HFFc6 (cell line): ENCODE data around the gene SGMS1. TPM values are rescaled to one million over a fixed set of nuclear protein-coding genes. Genes with fewer than 3 reads are reported as not detected.
"Not testable (repeated sequence)": the region's sequence is repeated elsewhere in the genome, so short reads cannot be mapped to it uniquely, and the experiment has no call there.

ENCODE experiments used
- DNase-seq: peaks from one replicate; pipeline ENCODE4 v3.0.0-alpha.2; 2018
- H3K27ac Mint-ChIP-seq: 2 replicates; pipeline ENCODE4 v1.8.0; 2020; ENCODE audit warnings: mild to moderate bottlenecking, mixed read lengths
- H3K27me3 Mint-ChIP-seq: 2 replicates; pipeline ENCODE4 v1.8.0; 2021; ENCODE audit warnings: mild to moderate bottlenecking, moderate library complexity, mixed read lengths; ENCODE audit not compliant: insufficient read depth
- H3K36me3 Mint-ChIP-seq: 2 replicates; pipeline ENCODE4 v1.8.0; 2021; ENCODE audit warnings: low read depth, mixed read lengths
- H3K4me1 Mint-ChIP-seq: 2 replicates; pipeline ENCODE4 v1.8.0; 2020; ENCODE audit warnings: low read depth, mixed read lengths
- H3K4me3 Mint-ChIP-seq: 2 replicates; pipeline ENCODE4 v1.8.0; 2020; ENCODE audit warnings: mild to moderate bottlenecking, moderate library complexity, mixed read lengths
- H3K9me3 Mint-ChIP-seq: 2 replicates; pipeline ENCODE4 v1.8.0; 2020; ENCODE audit warnings: mild to moderate bottlenecking, mixed read lengths
- total RNA-seq, 6 experiments: library from RNA; stranded (reverse); fragmentation: NEBNext Ultra II Directional; extraction: Animal tissue kit (Norgen Biotek cat#: 25700); gene quantifications; 2 replicates in 1 of 6; 3 replicates in 5 of 6; pipeline ENCODE4 v1.2.3, GENCODE V29; 2021
- TF ChIP-seq, protein P1 (sequence below): fragments of 200-600 bp; sonication (generic); IDR thresholded peaks from 2 replicates; pipeline ENCODE4 v1.5.0; 2021; ENCODE audit warnings: antibody characterized with exemption, mild to moderate bottlenecking

The SGMS1 gene
- total RNA-seq, 6 experiments from 2014 or later = 19.6 to 27.5 (median 24.6) TPM

DNA sequence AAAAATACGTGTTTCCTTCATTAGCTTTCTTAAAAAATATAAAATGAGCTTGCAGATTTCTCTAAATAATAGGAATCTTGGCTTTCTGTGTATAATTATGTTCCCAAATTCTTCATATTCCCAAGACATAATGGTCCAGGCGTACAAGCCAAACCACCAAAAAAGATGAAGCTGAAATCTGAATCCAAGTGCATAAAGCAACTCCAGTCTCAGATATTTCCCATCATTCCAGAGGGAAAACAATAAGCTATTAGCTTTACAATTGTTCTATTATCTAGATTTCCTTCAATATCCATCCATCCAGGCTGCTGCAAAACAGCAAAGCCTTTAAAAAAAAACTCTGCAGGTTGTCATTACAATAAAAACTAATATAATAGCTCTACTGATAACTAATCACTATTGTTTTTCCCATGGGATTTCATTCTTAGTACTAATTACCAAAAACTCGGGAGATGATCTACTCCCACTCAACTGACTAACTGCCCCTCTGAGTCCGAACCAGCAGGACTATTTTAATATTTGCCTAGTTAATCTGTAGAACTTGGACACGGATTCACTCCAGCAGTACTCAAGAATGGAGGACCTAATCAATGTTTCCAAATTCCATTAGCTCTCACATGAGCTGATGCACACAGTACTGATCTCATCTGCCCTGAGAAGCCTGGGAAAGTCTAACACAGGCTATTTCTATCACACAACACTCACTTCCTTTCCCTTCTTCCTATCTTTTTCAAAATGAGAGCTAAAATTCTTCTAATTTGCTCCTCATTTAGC is 263.5 kb downstream of the SGMS1 start:
- Mint-ChIP-seq H3K9me3 (no peaks in the 10 kb centered on the region), H3K27me3 (no peaks in the 10 kb centered on the region; the same call in 1 of the 2 replicates), H3K4me1 (peaks cover 46% of the 10 kb centered on the region), H3K27ac (peak overlapping the region; percentile 57), H3K36me3 (peaks cover 10% of the 10 kb centered on the region), H3K4me3 (peak overlapping the region; percentile 1; the same call in 1 of the 2 replicates)
- TF ChIP-seq, protein P1, sequence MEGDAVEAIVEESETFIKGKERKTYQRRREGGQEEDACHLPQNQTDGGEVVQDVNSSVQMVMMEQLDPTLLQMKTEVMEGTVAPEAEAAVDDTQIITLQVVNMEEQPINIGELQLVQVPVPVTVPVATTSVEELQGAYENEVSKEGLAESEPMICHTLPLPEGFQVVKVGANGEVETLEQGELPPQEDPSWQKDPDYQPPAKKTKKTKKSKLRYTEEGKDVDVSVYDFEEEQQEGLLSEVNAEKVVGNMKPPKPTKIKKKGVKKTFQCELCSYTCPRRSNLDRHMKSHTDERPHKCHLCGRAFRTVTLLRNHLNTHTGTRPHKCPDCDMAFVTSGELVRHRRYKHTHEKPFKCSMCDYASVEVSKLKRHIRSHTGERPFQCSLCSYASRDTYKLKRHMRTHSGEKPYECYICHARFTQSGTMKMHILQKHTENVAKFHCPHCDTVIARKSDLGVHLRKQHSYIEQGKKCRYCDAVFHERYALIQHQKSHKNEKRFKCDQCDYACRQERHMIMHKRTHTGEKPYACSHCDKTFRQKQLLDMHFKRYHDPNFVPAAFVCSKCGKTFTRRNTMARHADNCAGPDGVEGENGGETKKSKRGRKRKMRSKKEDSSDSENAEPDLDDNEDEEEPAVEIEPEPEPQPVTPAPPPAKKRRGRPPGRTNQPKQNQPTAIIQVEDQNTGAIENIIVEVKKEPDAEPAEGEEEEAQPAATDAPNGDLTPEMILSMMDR = no peak
- peak; percentile 7 for DNase-seq

DNA sequence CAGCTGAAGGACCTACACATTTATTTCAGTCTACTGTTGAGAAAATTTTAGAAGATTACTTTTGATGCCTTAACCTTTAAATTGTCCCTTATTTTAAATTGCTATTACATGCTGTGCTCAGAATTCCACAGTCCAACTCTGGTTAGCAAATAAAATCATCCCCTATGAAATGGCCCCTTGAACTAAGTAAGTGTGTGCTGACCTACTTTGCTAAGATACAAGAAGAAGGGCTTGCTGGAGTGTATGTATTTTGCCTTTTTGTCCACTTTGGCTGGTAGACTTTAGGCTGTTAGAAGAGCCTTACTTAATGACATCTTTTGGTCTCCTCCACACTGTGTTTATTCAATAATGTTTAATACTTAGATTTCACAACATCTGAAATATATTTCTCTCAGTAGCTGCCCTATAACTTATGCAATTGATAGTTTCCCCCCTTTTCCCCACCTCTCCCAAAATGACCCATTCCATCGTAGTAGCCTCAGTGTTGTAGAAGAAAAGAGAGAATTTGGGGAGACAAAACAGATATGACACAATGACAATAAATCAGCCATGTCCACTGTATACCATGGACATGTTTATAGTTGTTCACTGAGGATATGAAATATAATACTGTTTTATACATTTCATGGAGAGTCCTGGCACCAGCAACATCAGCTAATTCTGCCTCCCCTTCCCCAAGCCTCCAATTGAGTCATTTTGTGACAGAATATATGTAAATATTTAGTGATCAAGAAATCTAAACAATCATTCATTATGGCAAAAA is 264.6 kb downstream of the SGMS1 start:
- no peak for DNase-seq
- Mint-ChIP-seq H3K27ac (no peak overlapping the region), H3K4me3 (no peak overlapping the region)

GRCh38 chr10:50358411-50358810 is 265.3 kb downstream of the SGMS1 start:
- TF ChIP-seq, protein P1 = no peak
- peaks cover 46% of the 10 kb centered on the region for H3K4me1 Mint-ChIP-seq
- DNase-seq = no peak
- H3K27me3 Mint-ChIP-seq = no peaks in the 10 kb centered on the region
- H3K9me3 Mint-ChIP-seq = peaks cover 6% of the 10 kb centered on the region
- no peak overlapping the region for H3K4me3 Mint-ChIP-seq
- no peak overlapping the region for H3K27ac Mint-ChIP-seq
- peaks cover 19% of the 10 kb centered on the region for H3K36me3 Mint-ChIP-seq

More for the DNA sequence above, 264.6 kb downstream of the SGMS1 start:
- Mint-ChIP-seq H3K9me3 (peaks cover 6% of the 10 kb centered on the region), H3K27me3 (no peaks in the 10 kb centered on the region), H3K4me1 (peaks cover 46% of the 10 kb centered on the region), H3K36me3 (peaks cover 19% of the 10 kb centered on the region)
- TF ChIP-seq, protein P1 = no peak

DNA sequence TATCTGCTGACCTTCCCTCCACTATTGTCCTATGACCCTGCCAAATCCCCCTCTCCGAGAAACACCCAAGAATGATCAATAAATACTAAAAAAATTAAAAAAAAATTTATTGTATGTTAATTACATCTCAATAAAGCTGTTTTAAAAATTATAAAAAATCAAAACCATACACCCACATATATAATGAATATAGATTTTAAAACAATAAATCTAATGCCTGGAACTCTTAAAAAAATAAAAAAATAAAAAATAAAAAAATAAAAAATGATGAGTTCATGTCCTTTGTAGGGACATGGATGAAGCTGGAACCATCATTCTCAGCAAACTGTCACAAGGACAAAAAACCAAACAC is 267.3 kb downstream of the SGMS1 start:
- not testable (repeated sequence) for DNase-seq, H3K27me3 Mint-ChIP-seq, H3K9me3 Mint-ChIP-seq, H3K4me3 Mint-ChIP-seq, H3K27ac Mint-ChIP-seq
- Mint-ChIP-seq H3K4me1 (peaks cover 28% of the 10 kb centered on the region), H3K36me3 (peaks cover 17% of the 10 kb centered on the region)

GRCh38 chr10:50355693-50356480 is 267.9 kb downstream of the SGMS1 start:
- H3K4me3 Mint-ChIP-seq, DNase-seq, H3K27ac Mint-ChIP-seq, H3K27me3 Mint-ChIP-seq: not testable (repeated sequence)
- peaks cover 22% of the 10 kb centered on the region for H3K4me1 Mint-ChIP-seq
- peaks cover 12% of the 10 kb centered on the region for H3K9me3 Mint-ChIP-seq
- peaks cover 21% of the 10 kb centered on the region for H3K36me3 Mint-ChIP-seq

- TF ChIP-seq, protein P1 = no peak
- Mint-ChIP-seq H3K27ac (no peak overlapping the region), H3K4me3 (no peak overlapping the region), H3K27me3 (no peaks in the 10 kb centered on the region), H3K36me3 (peaks cover 34% of the 10 kb centered on the region), H3K9me3 (peaks cover 19% of the 10 kb centered on the region), H3K4me1 (0 out of 2 replicates have a peak, but pooled peaks cover 7% of the 10 kb centered on the region)
- DNase-seq = no peak
Measured at GRCh38 chr10:50351483-50352146, 272.1 kb downstream of the SGMS1 start.
